ENCODE results near the gene AP1S2.

DNA sequence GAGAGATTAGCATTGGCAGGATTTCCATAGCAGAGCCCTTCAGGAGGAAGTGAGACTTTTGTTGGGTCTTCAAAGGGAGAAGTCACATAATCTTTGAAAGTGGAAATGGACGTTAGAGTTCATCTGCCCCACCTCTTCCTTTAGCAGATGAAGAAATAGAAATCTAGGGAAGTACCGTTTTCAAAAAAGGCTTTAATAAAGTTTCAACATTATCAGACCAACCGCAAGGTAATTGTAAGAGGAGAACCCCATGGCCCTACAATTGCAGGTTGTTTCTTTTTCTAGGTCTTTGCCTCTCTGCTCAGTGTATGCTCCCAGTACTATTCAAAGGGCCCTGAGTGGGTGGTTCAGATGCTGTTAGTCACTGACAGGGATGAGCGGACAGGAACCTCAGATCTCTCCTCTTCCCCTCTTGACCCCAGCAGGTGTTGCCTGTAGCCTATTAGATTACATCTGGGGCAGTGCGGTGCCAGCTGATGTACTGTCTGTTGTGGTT, 48.6 kb upstream of the AP1S2 start:
- TF ChIP-seq EGR1 (IDR thresholded peaks at IDR 0.05; ENCODE audit: borderline replicate concordance, low read depth, low read length): no peak
- TF ChIP-seq EP300 (IDR thresholded peaks at IDR 0.05; ENCODE audit: borderline replicate concordance in 1 of 2, low read depth in 2 of 2, low read length in 2 of 2): no peak
- TF ChIP-seq TCF12 (IDR thresholded peaks at IDR 0.05; ENCODE audit: low read depth, low read length): no peak
- TF ChIP-seq, protein P1, sequence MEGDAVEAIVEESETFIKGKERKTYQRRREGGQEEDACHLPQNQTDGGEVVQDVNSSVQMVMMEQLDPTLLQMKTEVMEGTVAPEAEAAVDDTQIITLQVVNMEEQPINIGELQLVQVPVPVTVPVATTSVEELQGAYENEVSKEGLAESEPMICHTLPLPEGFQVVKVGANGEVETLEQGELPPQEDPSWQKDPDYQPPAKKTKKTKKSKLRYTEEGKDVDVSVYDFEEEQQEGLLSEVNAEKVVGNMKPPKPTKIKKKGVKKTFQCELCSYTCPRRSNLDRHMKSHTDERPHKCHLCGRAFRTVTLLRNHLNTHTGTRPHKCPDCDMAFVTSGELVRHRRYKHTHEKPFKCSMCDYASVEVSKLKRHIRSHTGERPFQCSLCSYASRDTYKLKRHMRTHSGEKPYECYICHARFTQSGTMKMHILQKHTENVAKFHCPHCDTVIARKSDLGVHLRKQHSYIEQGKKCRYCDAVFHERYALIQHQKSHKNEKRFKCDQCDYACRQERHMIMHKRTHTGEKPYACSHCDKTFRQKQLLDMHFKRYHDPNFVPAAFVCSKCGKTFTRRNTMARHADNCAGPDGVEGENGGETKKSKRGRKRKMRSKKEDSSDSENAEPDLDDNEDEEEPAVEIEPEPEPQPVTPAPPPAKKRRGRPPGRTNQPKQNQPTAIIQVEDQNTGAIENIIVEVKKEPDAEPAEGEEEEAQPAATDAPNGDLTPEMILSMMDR (IDR thresholded peaks at IDR 0.05; ENCODE audit: control extremely low read depth in 1 of 3, insufficient read depth in 1 of 3, low read depth in 1 of 3, low read length in 3 of 3): no peak
